Measurements from ENCODE around the gene RABAC1.

The RABAC1 gene

GRCh38 chr19:41955521-41955920 lies 3.6 kb downstream of the RABAC1 start:
- no peak for ATAC-seq
- TF ChIP-seq ESRRG (CRISPR knock-in tag; IDR thresholded peaks at IDR 0.05) (no peak), ZNF8 (CRISPR knock-in tag; IDR thresholded peaks at IDR 0.05) (no peak), OSR1 (CRISPR knock-in tag; IDR thresholded peaks at IDR 0.05) (no peak)

GRCh38 chr19:41951686-41952172 lies 7.4 kb downstream of the RABAC1 start:
- TF ChIP-seq ARNTL (CRISPR knock-in tag; IDR thresholded peaks at IDR 0.05; ENCODE audit: borderline replicate concordance, low read depth) (no peak), ZNF8 (CRISPR knock-in tag; IDR thresholded peaks at IDR 0.05) (no peak), ZFP3 (CRISPR knock-in tag; IDR thresholded peaks at IDR 0.05) (no peak), ESRRG (CRISPR knock-in tag; IDR thresholded peaks at IDR 0.05) (no peak), PPARA (CRISPR knock-in tag; IDR thresholded peaks at IDR 0.05; ENCODE audit: borderline replicate concordance) (no peak), ISL1 (CRISPR knock-in tag; IDR thresholded peaks at IDR 0.05) (no peak), BACH2 (CRISPR knock-in tag; IDR thresholded peaks at IDR 0.05; ENCODE audit: borderline replicate concordance) (no peak), ZNF70 (CRISPR knock-in tag; IDR thresholded peaks at IDR 0.05) (no peak), TSHZ2 (CRISPR knock-in tag; IDR thresholded peaks at IDR 0.05) (no peak), CSDC2 (CRISPR knock-in tag; IDR thresholded peaks at IDR 0.05) (no peak), TOX (CRISPR knock-in tag; IDR thresholded peaks at IDR 0.05; ENCODE audit: borderline replicate concordance) (no peak), GLIS3 (CRISPR knock-in tag; IDR thresholded peaks at IDR 0.05) (no peak), ZNF565 (CRISPR knock-in tag; conservative IDR thresholded peaks at IDR 0.05; ENCODE audit: low read depth) (no peak), ZFP30 (CRISPR knock-in tag; IDR thresholded peaks at IDR 0.05) (no peak)
- TF ChIP-seq, protein P1, sequence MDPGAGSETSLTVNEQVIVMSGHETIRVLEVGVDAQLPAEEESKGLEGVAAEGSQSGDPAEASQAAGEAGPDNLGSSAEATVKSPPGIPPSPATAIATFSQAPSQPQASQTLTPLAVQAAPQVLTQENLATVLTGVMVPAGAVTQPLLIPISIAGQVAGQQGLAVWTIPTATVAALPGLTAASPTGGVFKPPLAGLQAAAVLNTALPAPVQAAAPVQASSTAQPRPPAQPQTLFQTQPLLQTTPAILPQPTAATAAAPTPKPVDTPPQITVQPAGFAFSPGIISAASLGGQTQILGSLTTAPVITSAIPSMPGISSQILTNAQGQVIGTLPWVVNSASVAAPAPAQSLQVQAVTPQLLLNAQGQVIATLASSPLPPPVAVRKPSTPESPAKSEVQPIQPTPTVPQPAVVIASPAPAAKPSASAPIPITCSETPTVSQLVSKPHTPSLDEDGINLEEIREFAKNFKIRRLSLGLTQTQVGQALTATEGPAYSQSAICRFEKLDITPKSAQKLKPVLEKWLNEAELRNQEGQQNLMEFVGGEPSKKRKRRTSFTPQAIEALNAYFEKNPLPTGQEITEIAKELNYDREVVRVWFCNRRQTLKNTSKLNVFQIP (CRISPR knock-in tag; IDR thresholded peaks at IDR 0.05; ENCODE audit: borderline replicate concordance, low read depth): no peak
- TF ChIP-seq, protein P2, sequence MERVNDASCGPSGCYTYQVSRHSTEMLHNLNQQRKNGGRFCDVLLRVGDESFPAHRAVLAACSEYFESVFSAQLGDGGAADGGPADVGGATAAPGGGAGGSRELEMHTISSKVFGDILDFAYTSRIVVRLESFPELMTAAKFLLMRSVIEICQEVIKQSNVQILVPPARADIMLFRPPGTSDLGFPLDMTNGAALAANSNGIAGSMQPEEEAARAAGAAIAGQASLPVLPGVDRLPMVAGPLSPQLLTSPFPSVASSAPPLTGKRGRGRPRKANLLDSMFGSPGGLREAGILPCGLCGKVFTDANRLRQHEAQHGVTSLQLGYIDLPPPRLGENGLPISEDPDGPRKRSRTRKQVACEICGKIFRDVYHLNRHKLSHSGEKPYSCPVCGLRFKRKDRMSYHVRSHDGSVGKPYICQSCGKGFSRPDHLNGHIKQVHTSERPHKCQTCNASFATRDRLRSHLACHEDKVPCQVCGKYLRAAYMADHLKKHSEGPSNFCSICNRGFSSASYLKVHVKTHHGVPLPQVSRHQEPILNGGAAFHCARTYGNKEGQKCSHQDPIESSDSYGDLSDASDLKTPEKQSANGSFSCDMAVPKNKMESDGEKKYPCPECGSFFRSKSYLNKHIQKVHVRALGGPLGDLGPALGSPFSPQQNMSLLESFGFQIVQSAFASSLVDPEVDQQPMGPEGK (CRISPR knock-in tag; IDR thresholded peaks at IDR 0.05; ENCODE audit: borderline replicate concordance): no peak
- ATAC-seq: peak; percentile 94

- ATAC-seq: no peak
- TF ChIP-seq TOX (CRISPR knock-in tag; IDR thresholded peaks at IDR 0.05; ENCODE audit: borderline replicate concordance) (no peak), RARB (CRISPR knock-in tag; IDR thresholded peaks at IDR 0.05) (no peak), ISL1 (CRISPR knock-in tag; IDR thresholded peaks at IDR 0.05) (no peak), SNAI2 (CRISPR knock-in tag; IDR thresholded peaks at IDR 0.05) (no peak), BACH2 (CRISPR knock-in tag; IDR thresholded peaks at IDR 0.05; ENCODE audit: borderline replicate concordance) (no peak), PPARA (CRISPR knock-in tag; IDR thresholded peaks at IDR 0.05; ENCODE audit: borderline replicate concordance) (no peak), TCF4 (CRISPR knock-in tag; IDR thresholded peaks at IDR 0.05; ENCODE audit: borderline replicate concordance) (no peak), CSDC2 (CRISPR knock-in tag; IDR thresholded peaks at IDR 0.05) (no peak), ZNF70 (CRISPR knock-in tag; IDR thresholded peaks at IDR 0.05) (no peak), TSHZ2 (CRISPR knock-in tag; IDR thresholded peaks at IDR 0.05) (no peak), GLIS3 (CRISPR knock-in tag; IDR thresholded peaks at IDR 0.05) (no peak), ESRRG (CRISPR knock-in tag; IDR thresholded peaks at IDR 0.05) (no peak), ZNF565 (CRISPR knock-in tag; conservative IDR thresholded peaks at IDR 0.05; ENCODE audit: low read depth) (no peak), OSR1 (CRISPR knock-in tag; IDR thresholded peaks at IDR 0.05) (no peak), ZFP3 (CRISPR knock-in tag; IDR thresholded peaks at IDR 0.05) (no peak), ARNTL (CRISPR knock-in tag; IDR thresholded peaks at IDR 0.05; ENCODE audit: borderline replicate concordance, low read depth) (no peak)
- TF ChIP-seq, protein P1 (CRISPR knock-in tag; IDR thresholded peaks at IDR 0.05; ENCODE audit: borderline replicate concordance, low read depth): no peak
- TF ChIP-seq, protein P3, sequence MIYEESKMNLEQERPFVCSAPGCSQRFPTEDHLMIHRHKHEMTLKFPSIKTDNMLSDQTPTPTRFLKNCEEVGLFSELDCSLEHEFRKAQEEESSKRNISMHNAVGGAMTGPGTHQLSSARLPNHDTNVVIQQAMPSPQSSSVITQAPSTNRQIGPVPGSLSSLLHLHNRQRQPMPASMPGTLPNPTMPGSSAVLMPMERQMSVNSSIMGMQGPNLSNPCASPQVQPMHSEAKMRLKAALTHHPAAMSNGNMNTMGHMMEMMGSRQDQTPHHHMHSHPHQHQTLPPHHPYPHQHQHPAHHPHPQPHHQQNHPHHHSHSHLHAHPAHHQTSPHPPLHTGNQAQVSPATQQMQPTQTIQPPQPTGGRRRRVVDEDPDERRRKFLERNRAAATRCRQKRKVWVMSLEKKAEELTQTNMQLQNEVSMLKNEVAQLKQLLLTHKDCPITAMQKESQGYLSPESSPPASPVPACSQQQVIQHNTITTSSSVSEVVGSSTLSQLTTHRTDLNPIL (CRISPR knock-in tag; IDR thresholded peaks at IDR 0.05; ENCODE audit: low read depth): no peak
- TF ChIP-seq, protein P2 (CRISPR knock-in tag; IDR thresholded peaks at IDR 0.05; ENCODE audit: borderline replicate concordance): no peak
Measured at GRCh38 chr19:41947091-41947490, 12.0 kb downstream of the RABAC1 start.

Data from SK-N-SH treated with all-trans-retinoic acid at 6 μM for 48 hours (cell line).